HEK293 (cell line): Measurements from ENCODE around the gene MED25.

Experiments
- KLF16 ChIP-seq: fragments of 450-650 bp; formaldehyde crosslinking; IDR thresholded peaks from 2 replicates; pipeline ENCODE4 v1.5.1; 2017; ENCODE audit warnings: missing biosample characterization, missing genetic modification characterization
- YY1 ChIP-seq: fragments of 450-650 bp; formaldehyde crosslinking; IDR thresholded peaks from 2 replicates; pipeline ENCODE4 v1.5.1; 2018; ENCODE audit warnings: missing biosample characterization, missing genetic modification characterization
- ZBTB21 ChIP-seq: fragments of 450-650 bp; formaldehyde crosslinking; IDR thresholded peaks from 2 replicates; pipeline ENCODE4 v1.5.1; 2017; ENCODE audit warnings: missing biosample characterization, missing genetic modification characterization
- ZNF132 ChIP-seq: fragments of 450-650 bp; formaldehyde crosslinking; IDR thresholded peaks from 2 replicates; pipeline ENCODE4 v1.5.1; 2017; ENCODE audit warnings: missing biosample characterization, missing genetic modification characterization, borderline replicate concordance
- ZNF169 ChIP-seq: fragments of 450-650 bp; formaldehyde crosslinking; IDR thresholded peaks from 2 replicates; pipeline ENCODE4 v1.5.1; 2016; ENCODE audit warnings: missing biosample characterization, missing genetic modification characterization
- ZNF670 ChIP-seq: fragments of 450-650 bp; formaldehyde crosslinking; IDR thresholded peaks from 2 replicates; pipeline ENCODE4 v1.5.1; 2016; ENCODE audit warnings: missing biosample characterization, missing genetic modification characterization, low read depth
- TF ChIP-seq, protein P1 (sequence below): fragments of 450-650 bp; formaldehyde crosslinking; IDR thresholded peaks from 2 replicates; pipeline ENCODE4 v1.5.1; 2016; ENCODE audit warnings: missing biosample characterization, missing genetic modification characterization

- TF ChIP-seq ZNF132 (tag by site-specific recombination) (no peak), KLF16 (no peak), ZBTB21 (tag by site-specific recombination) (no peak), ZNF169 (no peak), YY1 (no peak), ZNF670 (tag by site-specific recombination) (no peak)
- TF ChIP-seq, protein P1, sequence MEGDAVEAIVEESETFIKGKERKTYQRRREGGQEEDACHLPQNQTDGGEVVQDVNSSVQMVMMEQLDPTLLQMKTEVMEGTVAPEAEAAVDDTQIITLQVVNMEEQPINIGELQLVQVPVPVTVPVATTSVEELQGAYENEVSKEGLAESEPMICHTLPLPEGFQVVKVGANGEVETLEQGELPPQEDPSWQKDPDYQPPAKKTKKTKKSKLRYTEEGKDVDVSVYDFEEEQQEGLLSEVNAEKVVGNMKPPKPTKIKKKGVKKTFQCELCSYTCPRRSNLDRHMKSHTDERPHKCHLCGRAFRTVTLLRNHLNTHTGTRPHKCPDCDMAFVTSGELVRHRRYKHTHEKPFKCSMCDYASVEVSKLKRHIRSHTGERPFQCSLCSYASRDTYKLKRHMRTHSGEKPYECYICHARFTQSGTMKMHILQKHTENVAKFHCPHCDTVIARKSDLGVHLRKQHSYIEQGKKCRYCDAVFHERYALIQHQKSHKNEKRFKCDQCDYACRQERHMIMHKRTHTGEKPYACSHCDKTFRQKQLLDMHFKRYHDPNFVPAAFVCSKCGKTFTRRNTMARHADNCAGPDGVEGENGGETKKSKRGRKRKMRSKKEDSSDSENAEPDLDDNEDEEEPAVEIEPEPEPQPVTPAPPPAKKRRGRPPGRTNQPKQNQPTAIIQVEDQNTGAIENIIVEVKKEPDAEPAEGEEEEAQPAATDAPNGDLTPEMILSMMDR: no peak
Measured at GRCh38 chr19:49788857-49789256, 29.2 kb upstream of the MED25 start.
